ENCODE data around the gene PPP1R15B. TPM values are rescaled to one million over a fixed set of nuclear protein-coding genes. Genes with fewer than 3 reads are reported as not detected.
A peak's percentile ranks its signal among the peaks of the same experiment; 100 is the strongest.

PPP1R15B gene
- total RNA-seq, 1 donor from 2014 or later: 23.4 TPM

GRCh38 chr1:204421441-204421840, 9.8 kb upstream of the PPP1R15B start:
- Histone ChIP-seq H3K36me3 (ENCODE audit: control insufficient read depth, insufficient read depth, low read length) (peaks cover 4% of the 10 kb centered on the region), H3K27me3 (ENCODE audit: control insufficient read depth, insufficient read depth, low read length) (no peaks in the 10 kb centered on the region), H3K4me3 (ENCODE audit: low read depth, low read length) (no peak overlapping the region)
- no peak for DNase-seq (ENCODE audit: low read depth)
- FAIRE-seq: no peak
- no peak for TF ChIP-seq CTCF (IDR thresholded peaks at IDR 0.05; ENCODE audit: insufficient read depth, low read length, severe bottlenecking)

GRCh38 chr1:204420039-204421004, 8.7 kb upstream of the PPP1R15B start:
- FAIRE-seq (no peak), DNase-seq (ENCODE audit: low read depth) (no peak)
- H3K36me3 ChIP-seq (ENCODE audit: control insufficient read depth, insufficient read depth, low read length): peaks cover 4% of the 10 kb centered on the region
- TF ChIP-seq CTCF (IDR thresholded peaks at IDR 0.05; ENCODE audit: insufficient read depth, low read length, severe bottlenecking): no peak
- no peak overlapping the region for H3K4me3 ChIP-seq (ENCODE audit: low read depth, low read length)
- no peaks in the 10 kb centered on the region for H3K27me3 ChIP-seq (ENCODE audit: control insufficient read depth, insufficient read depth, low read length)

- Histone ChIP-seq H3K36me3 (ENCODE audit: control insufficient read depth, insufficient read depth, low read length) (no peaks in the 10 kb centered on the region), H3K27me3 (ENCODE audit: control insufficient read depth, insufficient read depth, low read length) (no peaks in the 10 kb centered on the region), H3K4me3 (ENCODE audit: low read depth, low read length) (no peak overlapping the region)
- no peak for TF ChIP-seq CTCF (IDR thresholded peaks at IDR 0.05; ENCODE audit: insufficient read depth, low read length, severe bottlenecking)
- DNase-seq (ENCODE audit: low read depth) (peak; percentile 68), FAIRE-seq (no peak)
Measured at GRCh38 chr1:204419064-204419403, 7.4 kb upstream of the PPP1R15B start.

- Histone ChIP-seq H3K27me3 (ENCODE audit: control insufficient read depth, insufficient read depth, low read length) (no peaks in the 10 kb centered on the region), H3K36me3 (ENCODE audit: control insufficient read depth, insufficient read depth, low read length) (no peaks in the 10 kb centered on the region), H3K4me3 (ENCODE audit: low read depth, low read length) (no peak overlapping the region)
- FAIRE-seq (no peak), DNase-seq (ENCODE audit: low read depth) (no peak)
- no peak for TF ChIP-seq CTCF (IDR thresholded peaks at IDR 0.05; ENCODE audit: insufficient read depth, low read length, severe bottlenecking)
Measured at GRCh38 chr1:204418174-204419063, 6.8 kb upstream of the PPP1R15B start.

GRCh38 chr1:204417074-204417997, 5.7 kb upstream of the PPP1R15B start:
- peak overlapping the region; percentile 2 for H3K4me3 ChIP-seq (ENCODE audit: low read depth, low read length)
- H3K27me3 ChIP-seq (ENCODE audit: control insufficient read depth, insufficient read depth, low read length): no peaks in the 10 kb centered on the region
- DNase-seq (ENCODE audit: low read depth): peak; percentile 98
- peak; percentile 36 for FAIRE-seq
- no peak for TF ChIP-seq CTCF (IDR thresholded peaks at IDR 0.05; ENCODE audit: insufficient read depth, low read length, severe bottlenecking)
- no peaks in the 10 kb centered on the region for H3K36me3 ChIP-seq (ENCODE audit: control insufficient read depth, insufficient read depth, low read length)

Data from bronchial epithelial cell (primary cell).